ENCODE measurements around the gene PLEKHA7. TPM values are rescaled to one million over a fixed set of nuclear protein-coding genes. Genes with fewer than 3 reads are reported as not detected.

PLEKHA7 gene
- total and polyA plus RNA-seq, 4 donors, result 10.1 to 21.8 (median 13.4) TPM

GRCh38 chr11:16745950-16746605, 268.1 kb downstream of the PLEKHA7 start:
- WGBS (ENCODE audit: insufficient coverage), result no CpG with 5 or more reads among the region's 2 CpGs
- DNase-seq (ENCODE audit: low read depth in 4 of 6, low spot score in 6 of 6), result no peak
- no peaks in the 10 kb centered on the region for H3K27me3 ChIP-seq (ENCODE audit: control insufficient read depth, insufficient read depth, low read length)
- no peak overlapping the region for H3K4me3 ChIP-seq (ENCODE audit: low read depth, low read length)
- H3K4me1 ChIP-seq (ENCODE audit: control insufficient read depth, insufficient read depth, low read length), result peaks cover 3% of the 10 kb centered on the region
- H3K27ac ChIP-seq (ENCODE audit: low read depth, low read length), result no peak overlapping the region
- no peaks in the 10 kb centered on the region for H3K9me3 ChIP-seq (ENCODE audit: control insufficient read depth, insufficient read depth, low read length)
- peaks cover 12% of the 10 kb centered on the region for H3K36me3 ChIP-seq (ENCODE audit: control insufficient read depth, insufficient read depth, low read length)

- H3K27me3 ChIP-seq (ENCODE audit: control insufficient read depth, insufficient read depth, low read length), result no peaks in the 10 kb centered on the region
- no peak overlapping the region for H3K27ac ChIP-seq (ENCODE audit: low read depth, low read length)
- no peak overlapping the region for H3K4me3 ChIP-seq (ENCODE audit: low read depth, low read length)
- WGBS (ENCODE audit: insufficient coverage), result 90% methylated on average over 2 of the region's 5 CpGs
- DNase-seq (ENCODE audit: low read depth in 4 of 6, low spot score in 6 of 6), result no peak
- no peaks in the 10 kb centered on the region for H3K9me3 ChIP-seq (ENCODE audit: control insufficient read depth, insufficient read depth, low read length)
- H3K4me1 ChIP-seq (ENCODE audit: control insufficient read depth, insufficient read depth, low read length), result peaks cover 12% of the 10 kb centered on the region
- H3K36me3 ChIP-seq (ENCODE audit: control insufficient read depth, insufficient read depth, low read length), result peaks cover 11% of the 10 kb centered on the region
Measured at GRCh38 chr11:16744128-16744725, 270.0 kb downstream of the PLEKHA7 start.

GRCh38 chr11:16743478-16743877, 270.7 kb downstream of the PLEKHA7 start:
- DNase-seq (ENCODE audit: low read depth in 4 of 6, low spot score in 6 of 6), result no peak
- Histone ChIP-seq H3K27me3 (ENCODE audit: control insufficient read depth, insufficient read depth, low read length) (no peaks in the 10 kb centered on the region), H3K27ac (ENCODE audit: low read depth, low read length) (no peak overlapping the region), H3K36me3 (ENCODE audit: control insufficient read depth, insufficient read depth, low read length) (peaks cover 10% of the 10 kb centered on the region), H3K9me3 (ENCODE audit: control insufficient read depth, insufficient read depth, low read length) (no peaks in the 10 kb centered on the region), H3K4me1 (ENCODE audit: control insufficient read depth, insufficient read depth, low read length) (peaks cover 12% of the 10 kb centered on the region), H3K4me3 (ENCODE audit: low read depth, low read length) (no peak overlapping the region)
- WGBS (ENCODE audit: insufficient coverage), result no CpG with 5 or more reads among the region's 4 CpGs

GRCh38 chr11:16741473-16741872, 272.7 kb downstream of the PLEKHA7 start:
- Histone ChIP-seq H3K27ac (ENCODE audit: low read depth, low read length) (no peak overlapping the region), H3K9me3 (ENCODE audit: control insufficient read depth, insufficient read depth, low read length) (no peaks in the 10 kb centered on the region), H3K36me3 (ENCODE audit: control insufficient read depth, insufficient read depth, low read length) (peaks cover 6% of the 10 kb centered on the region), H3K4me3 (ENCODE audit: low read depth, low read length) (no peak overlapping the region), H3K27me3 (ENCODE audit: control insufficient read depth, insufficient read depth, low read length) (no peaks in the 10 kb centered on the region), H3K4me1 (ENCODE audit: control insufficient read depth, insufficient read depth, low read length) (peaks cover 14% of the 10 kb centered on the region)
- WGBS (ENCODE audit: insufficient coverage), result 89% methylated on average over 3 of the region's 4 CpGs
- no peak for DNase-seq (ENCODE audit: low read depth in 4 of 6, low spot score in 6 of 6)

- Histone ChIP-seq H3K27me3 (ENCODE audit: control insufficient read depth, insufficient read depth, low read length) (no peaks in the 10 kb centered on the region), H3K4me1 (ENCODE audit: control insufficient read depth, insufficient read depth, low read length) (peaks cover 14% of the 10 kb centered on the region), H3K9me3 (ENCODE audit: control insufficient read depth, insufficient read depth, low read length) (no peaks in the 10 kb centered on the region), H3K4me3 (ENCODE audit: low read depth, low read length) (peak overlapping the region; percentile 92), H3K27ac (ENCODE audit: low read depth, low read length) (peak overlapping the region; percentile 97), H3K36me3 (ENCODE audit: control insufficient read depth, insufficient read depth, low read length) (peaks cover 6% of the 10 kb centered on the region)
- peak in 4 of 6 donors; percentile 6 to 47 (median 20) for DNase-seq (ENCODE audit: low read depth in 4 of 6, low spot score in 6 of 6)
- 0% methylated on average over 19 of the region's 32 CpGs for WGBS (ENCODE audit: insufficient coverage)
Measured at GRCh38 chr11:16738947-16739815, 275.0 kb downstream of the PLEKHA7 start.

GRCh38 chr11:16738193-16738946, 275.8 kb downstream of the PLEKHA7 start, which contains the start of gene C11orf58:
C11orf58 (plus strand) TSS chr11:16738647; CDS start chr11:16738779, 132 bp downstream.
- H3K9me3 ChIP-seq (ENCODE audit: control insufficient read depth, insufficient read depth, low read length), result no peaks in the 10 kb centered on the region
- WGBS (ENCODE audit: insufficient coverage), result under 1% methylated on average over 44 of the region's 47 CpGs

GRCh38 chr11:16737818-16738192, 276.4 kb downstream of the PLEKHA7 start:
- DNase-seq (ENCODE audit: low read depth in 4 of 6, low spot score in 6 of 6), result peak in 1 of 6 donors; percentile 61
- no CpG with 5 or more reads among the region's 6 CpGs for WGBS (ENCODE audit: insufficient coverage)
- H3K27ac ChIP-seq (ENCODE audit: low read depth, low read length), result peak overlapping the region; percentile 97
- peaks cover 14% of the 10 kb centered on the region for H3K4me1 ChIP-seq (ENCODE audit: control insufficient read depth, insufficient read depth, low read length)
- peak overlapping the region; percentile 92 for H3K4me3 ChIP-seq (ENCODE audit: low read depth, low read length)
- no peaks in the 10 kb centered on the region for H3K27me3 ChIP-seq (ENCODE audit: control insufficient read depth, insufficient read depth, low read length)
- H3K36me3 ChIP-seq (ENCODE audit: control insufficient read depth, insufficient read depth, low read length), result peaks cover 6% of the 10 kb centered on the region
- H3K9me3 ChIP-seq (ENCODE audit: control insufficient read depth, insufficient read depth, low read length), result no peaks in the 10 kb centered on the region

More at GRCh38 chr11:16738193-16738946, 275.8 kb downstream of the PLEKHA7 start, which contains the start of gene C11orf58:
- peak; percentile 96 to 100 (median 98) for DNase-seq (ENCODE audit: low read depth in 4 of 6, low spot score in 6 of 6)
- Histone ChIP-seq H3K36me3 (ENCODE audit: control insufficient read depth, insufficient read depth, low read length) (peaks cover 6% of the 10 kb centered on the region), H3K4me3 (ENCODE audit: low read depth, low read length) (peak within 1 kb of the TSS; percentile 92), H3K4me1 (ENCODE audit: control insufficient read depth, insufficient read depth, low read length) (peaks cover 14% of the 10 kb centered on the region), H3K27me3 (ENCODE audit: control insufficient read depth, insufficient read depth, low read length) (no peaks in the 10 kb centered on the region), H3K27ac (ENCODE audit: low read depth, low read length) (peak within 1 kb of the TSS; percentile 97)
